Measurements from ENCODE around the gene HYAL1. TPM values are rescaled to one million over a fixed set of nuclear protein-coding genes. Genes with fewer than 3 reads are reported as not detected.
"Not testable (repeated sequence)": the region's sequence is repeated elsewhere in the genome, so short reads cannot be mapped to it uniquely, and the experiment has no call there.

Gene HYAL1
- total RNA-seq, 1 experiment from 2014 or later, result 1.1 TPM

GRCh38 chr3:50270422-50271224 lies 32.8 kb downstream of the HYAL1 start:
- in situ Hi-C loops (cut with HindIII; ENCODE audit: low pct_unique_long_range_greater_than_20kb, low sequenced_read_pairs), result no loop called here
- no peak for DNase-seq (ENCODE audit: low read depth, low spot score)

GRCh38 chr3:50269977-50270413 lies 33.4 kb downstream of the HYAL1 start:
- in situ Hi-C loops (cut with HindIII; ENCODE audit: low pct_unique_long_range_greater_than_20kb, low sequenced_read_pairs), result no loop called here

GRCh38 chr3:50269460-50269859 lies 33.9 kb downstream of the HYAL1 start:
- DNase-seq (ENCODE audit: low read depth, low spot score), result no peak
- in situ Hi-C loops (cut with HindIII; ENCODE audit: low pct_unique_long_range_greater_than_20kb, low sequenced_read_pairs), result no loop called here

More at GRCh38 chr3:50269977-50270413, 33.4 kb downstream of the HYAL1 start:
- DNase-seq (ENCODE audit: low read depth, low spot score), result no peak

- in situ Hi-C loops (cut with HindIII; ENCODE audit: low pct_unique_long_range_greater_than_20kb, low sequenced_read_pairs), result no loop called here
- DNase-seq (ENCODE audit: low read depth, low spot score), result no peak
Observed at GRCh38 chr3:50268703-50269451, 34.5 kb downstream of the HYAL1 start, which contains the start of gene SEMA3B. SEMA3B (plus strand) TSS chr3:50269147; CDS start chr3:50269241, 94 bp downstream.

GRCh38 chr3:50268276-50268675 lies 35.1 kb downstream of the HYAL1 start:
- in situ Hi-C loops (cut with HindIII; ENCODE audit: low pct_unique_long_range_greater_than_20kb, low sequenced_read_pairs), result no loop called here

GRCh38 chr3:50267280-50267913 lies 36.0 kb downstream of the HYAL1 start:
- no peak for DNase-seq (ENCODE audit: low read depth, low spot score)
- in situ Hi-C loops (cut with HindIII; ENCODE audit: low pct_unique_long_range_greater_than_20kb, low sequenced_read_pairs), result no loop called here

More at GRCh38 chr3:50268276-50268675, 35.1 kb downstream of the HYAL1 start:
- DNase-seq (ENCODE audit: low read depth, low spot score), result no peak

- in situ Hi-C loops (cut with HindIII; ENCODE audit: low pct_unique_long_range_greater_than_20kb, low sequenced_read_pairs), result no loop called here
- DNase-seq (ENCODE audit: low read depth, low spot score), result no peak
Observed at GRCh38 chr3:50266836-50267235, 36.5 kb downstream of the HYAL1 start.

- in situ Hi-C loops (cut with HindIII; ENCODE audit: low pct_unique_long_range_greater_than_20kb, low sequenced_read_pairs), result no loop called here
- DNase-seq (ENCODE audit: low read depth, low spot score), result no peak
Observed at GRCh38 chr3:50266017-50266416, 37.4 kb downstream of the HYAL1 start.

GRCh38 chr3:50265571-50265970 lies 37.8 kb downstream of the HYAL1 start:
- in situ Hi-C loops (cut with HindIII; ENCODE audit: low pct_unique_long_range_greater_than_20kb, low sequenced_read_pairs), result no loop called here
- no peak for DNase-seq (ENCODE audit: low read depth, low spot score)

GRCh38 chr3:50264964-50265485 lies 38.3 kb downstream of the HYAL1 start:
- in situ Hi-C loops (cut with HindIII; ENCODE audit: low pct_unique_long_range_greater_than_20kb, low sequenced_read_pairs), result no loop called here
- DNase-seq (ENCODE audit: low read depth, low spot score), result no peak

GRCh38 chr3:50264383-50264963 lies 38.9 kb downstream of the HYAL1 start:
- DNase-seq (ENCODE audit: low read depth, low spot score), result no peak
- in situ Hi-C loops (cut with HindIII; ENCODE audit: low pct_unique_long_range_greater_than_20kb, low sequenced_read_pairs), result no loop called here

GRCh38 chr3:50263478-50264382 lies 39.6 kb downstream of the HYAL1 start:
- in situ Hi-C loops (cut with HindIII; ENCODE audit: low pct_unique_long_range_greater_than_20kb, low sequenced_read_pairs), result no loop called here
- DNase-seq (ENCODE audit: low read depth, low spot score), result no peak

GRCh38 chr3:50262778-50263177 lies 40.6 kb downstream of the HYAL1 start:
- no peak for DNase-seq (ENCODE audit: low read depth, low spot score)
- in situ Hi-C loops (cut with HindIII; ENCODE audit: low pct_unique_long_range_greater_than_20kb, low sequenced_read_pairs), result no loop called here

- in situ Hi-C loops (cut with HindIII; ENCODE audit: low pct_unique_long_range_greater_than_20kb, low sequenced_read_pairs); DNase-seq (ENCODE audit: low read depth, low spot score): not testable (repeated sequence)
Observed at GRCh38 chr3:50262200-50262599, 41.2 kb downstream of the HYAL1 start.

- in situ Hi-C loops (cut with HindIII; ENCODE audit: low pct_unique_long_range_greater_than_20kb, low sequenced_read_pairs), result no loop called here
- no peak for DNase-seq (ENCODE audit: low read depth, low spot score)
Observed at GRCh38 chr3:50261505-50261904, 41.9 kb downstream of the HYAL1 start.

GRCh38 chr3:50260942-50261441 lies 42.4 kb downstream of the HYAL1 start:
- no peak for DNase-seq (ENCODE audit: low read depth, low spot score)
- in situ Hi-C loops (cut with HindIII; ENCODE audit: low pct_unique_long_range_greater_than_20kb, low sequenced_read_pairs), result no loop called here

Measured in SK-MEL-5 (cell line).